ENCODE data around the gene RNASE12. TPM values are rescaled to one million over a fixed set of nuclear protein-coding genes. Genes with fewer than 3 reads are reported as not detected.

The RNASE12 gene
- total and polyA plus RNA-seq, 2 experiments from 2014 or later: not detected

DNA sequence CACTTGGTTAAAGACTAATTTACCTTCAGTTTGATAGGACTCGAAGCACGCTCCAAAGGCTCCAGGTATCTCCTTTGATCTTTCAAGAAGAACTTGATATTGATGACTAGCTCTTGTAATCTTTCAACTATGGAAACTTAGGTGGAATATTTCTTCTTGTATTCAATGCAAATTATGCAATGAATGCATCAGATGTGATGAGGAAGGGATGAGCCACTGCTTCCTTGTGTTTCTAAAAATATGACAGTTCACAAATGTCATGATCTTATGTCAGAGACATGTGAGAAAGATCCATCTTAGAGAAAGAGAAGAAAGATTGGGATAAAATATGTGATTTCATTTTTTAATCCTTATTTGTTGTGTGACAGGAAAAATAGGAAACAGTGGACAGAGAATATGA, 40.2 kb downstream of the RNASE12 start (continued):
- TF ChIP-seq ZNF462 (CRISPR knock-in tag; IDR thresholded peaks at IDR 0.05): no peak

- H3F3A ChIP-seq (replicated peaks; ENCODE audit: low read depth): no peaks in the 10 kb centered on the region
- no peak for DNase-seq (ENCODE audit: low spot score)
- H3K27ac Mint-ChIP-seq: no peak overlapping the region
- H3K36me3 Mint-ChIP-seq (ENCODE audit: low read depth): no peaks in the 10 kb centered on the region
- no peaks in the 10 kb centered on the region for H3K27me3 ChIP-seq (ENCODE audit: insufficient read depth)
- no peak for ATAC-seq
- H3K4me2 ChIP-seq: no peak overlapping the region
- H3K27ac ChIP-seq (ENCODE audit: low read depth): no peak overlapping the region
- peaks cover 2% of the 10 kb centered on the region; the same call in 1 of the 3 replicates for H3K4me1 Mint-ChIP-seq
- H3K4me1 ChIP-seq (ENCODE audit: insufficient read depth): 0 out of 2 replicates have a peak, but pooled peaks cover 3% of the 10 kb centered on the region
- H3K27me3 Mint-ChIP-seq (ENCODE audit: insufficient read depth, low read depth, poor library complexity): peaks cover 2% of the 10 kb centered on the region
- no peaks in the 10 kb centered on the region for H4K20me1 ChIP-seq (replicated peaks; ENCODE audit: insufficient read depth)
- no peak overlapping the region for H3K4me3 Mint-ChIP-seq
- H3K9me2 ChIP-seq (ENCODE audit: insufficient read depth): peaks cover 14% of the 10 kb centered on the region
- H2AFZ ChIP-seq: peak overlapping the region; percentile 52; the same call in 1 of the 2 replicates
- H3K79me2 ChIP-seq (replicated peaks; ENCODE audit: insufficient read depth): no peaks in the 10 kb centered on the region
- H3K4me3 ChIP-seq: no peak overlapping the region
- no peaks in the 10 kb centered on the region for H3K36me3 ChIP-seq (ENCODE audit: insufficient read depth)
- no peaks in the 10 kb centered on the region for H3K9me3 Mint-ChIP-seq
- TF ChIP-seq CTCF (conservative IDR thresholded peaks at IDR 0.05; ENCODE audit: low read depth in 2 of 2): no peak
- no peak for TF ChIP-seq EZH2 (IDR thresholded peaks at IDR 0.05; ENCODE audit: low read depth, unreplicated experiment)
- TF ChIP-seq ZNF331 (CRISPR knock-in tag; IDR thresholded peaks at IDR 0.05; ENCODE audit: low read depth): no peak
- no peak for TF ChIP-seq CREB1 (CRISPR knock-in tag; IDR thresholded peaks at IDR 0.05; ENCODE audit: low read depth)
- no peak for TF ChIP-seq ETS1 (IDR thresholded peaks at IDR 0.05)
- TF ChIP-seq ZNF114 (CRISPR knock-in tag; IDR thresholded peaks at IDR 0.05): no peak
- no peak for TF ChIP-seq REST (IDR thresholded peaks at IDR 0.05; ENCODE audit: unreplicated experiment)
- no peak for TF ChIP-seq JUNB (IDR thresholded peaks at IDR 0.05; ENCODE audit: unreplicated experiment)
- TF ChIP-seq NANOG (IDR thresholded peaks at IDR 0.05; ENCODE audit: borderline replicate concordance): no peak
Observed at GRCh38 chr14:20548414-20549158, 42.6 kb downstream of the RNASE12 start.

Data from GM23338 (cell line).